HEK293T (cell line): Measurements from ENCODE around the gene CD19.

Source experiments
- ARNT ChIP-seq: fragments of 450-650 bp; IDR thresholded peaks from 2 replicates; pipeline ENCODE4 v1.6.1; 2017; ENCODE audit warnings: mild to moderate bottlenecking
- BHLHE40 ChIP-seq: fragments of 450-650 bp; IDR thresholded peaks from 2 replicates; pipeline ENCODE4 v1.6.1; 2016; ENCODE audit warnings: mild to moderate bottlenecking, moderate library complexity, borderline replicate concordance
- ELF4 ChIP-seq: fragments of 450-650 bp; IDR thresholded peaks from 2 replicates; pipeline ENCODE4 v1.6.1; 2017; ENCODE audit warnings: antibody characterized with exemption
- FOXK2 ChIP-seq: fragments of 450-650 bp; IDR thresholded peaks from 2 replicates; pipeline ENCODE4 v1.6.1; 2016; ENCODE audit warnings: mild to moderate bottlenecking
- FOXM1 ChIP-seq: fragments of 450-650 bp; IDR thresholded peaks from 2 replicates; pipeline ENCODE4 v1.6.1; 2017; ENCODE audit warnings: mild to moderate bottlenecking, borderline replicate concordance
- HDGF ChIP-seq: fragments of 450-650 bp; IDR thresholded peaks from 2 replicates; pipeline ENCODE4 v1.6.1; 2017; ENCODE audit warnings: antibody characterized with exemption, borderline replicate concordance
- L3MBTL2 ChIP-seq: fragments of 450-650 bp; conservative IDR thresholded peaks from 2 replicates; pipeline ENCODE4 v1.6.1; 2016; ENCODE audit warnings: mild to moderate bottlenecking
- LEF1 ChIP-seq: fragments of 450-650 bp; IDR thresholded peaks from 2 replicates; pipeline ENCODE4 v1.6.1; 2017; ENCODE audit warnings: mild to moderate bottlenecking, borderline replicate concordance
- NFRKB ChIP-seq: fragments of 450-650 bp; IDR thresholded peaks from 2 replicates; pipeline ENCODE4 v1.6.1; 2016; ENCODE audit warnings: mild to moderate bottlenecking, moderate library complexity
- SP1 ChIP-seq: fragments of 450-650 bp; IDR thresholded peaks from 2 replicates; pipeline ENCODE4 v1.6.1; 2017
- SUZ12 ChIP-seq: fragments of 450-650 bp; IDR thresholded peaks from 2 replicates; pipeline ENCODE4 v1.6.1; 2016; ENCODE audit warnings: mild to moderate bottlenecking
- ZNF384 ChIP-seq: fragments of 450-650 bp; IDR thresholded peaks from 2 replicates; pipeline ENCODE4 v1.6.1; 2016
- TF ChIP-seq, protein P1 (sequence below): fragments of 450-650 bp; IDR thresholded peaks from 2 replicates; pipeline ENCODE4 v1.6.1; 2016

- TF ChIP-seq FOXM1 (no peak), LEF1 (no peak), L3MBTL2 (no peak), ARNT (no peak), ELF4 (no peak), HDGF (no peak), FOXK2 (no peak), BHLHE40 (no peak), NFRKB (no peak), SP1 (no peak), SUZ12 (no peak), ZNF384 (no peak)
- TF ChIP-seq, protein P1, sequence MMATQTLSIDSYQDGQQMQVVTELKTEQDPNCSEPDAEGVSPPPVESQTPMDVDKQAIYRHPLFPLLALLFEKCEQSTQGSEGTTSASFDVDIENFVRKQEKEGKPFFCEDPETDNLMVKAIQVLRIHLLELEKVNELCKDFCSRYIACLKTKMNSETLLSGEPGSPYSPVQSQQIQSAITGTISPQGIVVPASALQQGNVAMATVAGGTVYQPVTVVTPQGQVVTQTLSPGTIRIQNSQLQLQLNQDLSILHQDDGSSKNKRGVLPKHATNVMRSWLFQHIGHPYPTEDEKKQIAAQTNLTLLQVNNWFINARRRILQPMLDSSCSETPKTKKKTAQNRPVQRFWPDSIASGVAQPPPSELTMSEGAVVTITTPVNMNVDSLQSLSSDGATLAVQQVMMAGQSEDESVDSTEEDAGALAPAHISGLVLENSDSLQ: no peak
Measured at GRCh38 chr16:28917095-28917494, 14.7 kb upstream of the CD19 start.
